HG03139 (cell line): ENCODE results near the gene MACROD2.
"Not testable (repeated sequence)": the region's sequence is repeated elsewhere in the genome, so short reads cannot be mapped to it uniquely, and the experiment has no call there.

Experiments used
- ATAC-seq: cut with Tn5 transposase; IDR thresholded peaks from one replicate; pipeline ENCODE4 v1.9.1; 2021; ENCODE audit not compliant: unreplicated experiment

MACROD2 gene

GRCh38 chr20:13995086-13995665 lies at the start of gene MACROD2:
Gene MACROD2 (plus strand): TSS chr20:13995516.
- peak; percentile 61 for ATAC-seq

DNA sequence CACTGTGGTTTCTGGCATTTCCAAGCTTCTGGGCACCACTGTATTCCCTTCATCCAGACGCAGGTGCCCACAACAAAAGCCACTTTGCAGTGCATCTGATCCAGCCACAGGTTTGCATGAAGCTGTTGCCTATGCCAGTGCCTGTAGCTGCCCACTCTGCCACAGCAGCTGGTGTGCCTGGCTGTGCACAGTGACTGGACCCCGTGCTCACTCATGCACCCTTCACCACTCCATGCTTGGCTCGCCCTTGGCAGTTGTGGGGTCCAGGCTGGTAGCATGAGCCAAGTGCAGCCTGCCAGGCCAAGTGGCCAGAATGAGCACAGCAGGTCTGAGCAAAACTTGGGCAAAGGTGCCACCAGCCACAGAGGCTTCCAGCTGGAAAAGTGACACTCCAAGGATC lies 47.6 kb upstream of the MACROD2 start:
- ATAC-seq = no peak

DNA sequence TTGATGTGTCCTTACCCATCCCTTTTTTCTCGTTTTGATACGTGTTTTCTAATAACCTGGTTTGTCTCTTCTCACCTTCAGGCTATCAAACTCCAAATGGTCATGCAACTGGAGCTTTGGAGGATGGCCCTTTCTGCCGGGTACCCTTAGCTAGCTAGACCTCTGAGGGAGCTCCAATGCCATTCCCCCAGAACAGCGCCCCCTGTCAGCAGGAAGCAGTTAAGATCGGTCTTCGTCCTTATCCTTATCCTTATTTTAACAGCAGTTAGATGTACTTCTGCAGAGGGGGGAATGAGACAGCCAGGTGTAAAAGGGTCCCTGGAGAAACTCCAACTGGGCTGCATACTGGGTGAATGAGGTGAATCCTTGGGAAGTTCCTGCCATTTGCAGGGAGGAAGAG lies 42.1 kb upstream of the MACROD2 start:
- no peak for ATAC-seq

DNA sequence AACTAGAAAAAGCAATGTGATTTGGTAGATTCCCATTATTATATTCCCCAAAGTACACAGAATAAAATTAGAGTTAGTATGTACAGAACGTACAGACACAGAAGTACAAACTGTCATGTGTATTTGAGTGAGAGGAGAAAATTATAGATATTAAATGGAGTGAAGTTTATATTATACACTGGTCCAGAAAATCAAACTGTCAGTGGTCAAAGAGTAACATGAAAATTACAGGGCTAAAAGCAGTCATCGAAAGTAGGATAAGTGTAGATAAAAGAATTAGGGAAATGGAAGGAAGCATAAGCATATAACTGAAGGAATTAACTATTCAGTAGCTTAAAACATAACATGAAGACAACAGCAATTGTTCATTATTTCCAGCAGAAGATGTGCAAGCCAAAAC lies 35.2 kb upstream of the MACROD2 start:
- ATAC-seq = no peak

- ATAC-seq = no peak
Observed at GRCh38 chr20:13960525-13960924, 34.8 kb upstream of the MACROD2 start.

DNA sequence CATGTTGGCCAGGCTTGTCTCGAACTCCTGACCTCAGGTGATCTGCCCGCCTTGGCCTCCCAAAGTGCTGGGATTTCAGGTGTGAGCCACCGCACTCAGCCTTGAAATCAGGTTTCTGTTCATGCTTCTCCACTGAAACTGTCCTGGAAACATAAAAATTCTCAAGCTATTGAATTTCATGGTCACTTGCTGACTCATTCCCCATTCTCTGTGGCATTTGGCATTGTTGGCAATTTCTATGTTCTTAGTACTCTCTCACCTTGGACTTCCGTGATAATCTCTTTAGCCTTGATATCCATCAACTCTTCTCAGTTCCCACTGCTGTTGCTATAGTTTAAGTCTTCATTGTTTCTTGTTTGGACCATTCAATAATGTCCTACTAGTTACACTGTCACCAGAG lies 11.1 kb upstream of the MACROD2 start:
- no peak for ATAC-seq

- ATAC-seq = no peak
Observed at GRCh38 chr20:13990465-13990864, 4.9 kb upstream of the MACROD2 start, which contains the start of gene SEL1L2. Gene SEL1L2 (minus strand): TSS chr20:13990614. CDS start chr20:13990534, 80 bp downstream.

- no peak for ATAC-seq
Observed at GRCh38 chr20:13991311-13991710, 4.0 kb upstream of the MACROD2 start.

DNA sequence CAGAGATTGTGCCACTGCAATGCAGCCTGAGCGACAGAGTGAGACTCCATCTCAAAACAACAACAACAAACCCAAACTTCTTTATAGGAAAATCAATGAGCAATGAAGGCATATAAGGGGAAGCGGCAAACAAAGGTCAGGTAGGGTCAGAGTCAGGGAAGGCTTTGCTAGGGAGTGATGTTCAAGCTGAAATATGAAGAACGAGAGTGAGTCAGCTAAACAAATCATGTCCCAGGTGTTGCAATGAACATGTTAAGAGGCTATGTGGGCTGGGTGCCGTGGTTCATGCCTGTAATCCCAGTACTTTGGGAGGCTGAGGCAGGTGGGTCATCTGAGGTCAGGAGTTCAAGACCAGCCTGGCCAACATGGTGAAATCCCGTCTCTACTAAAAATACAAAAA lies 3.4 kb upstream of the MACROD2 start:
- not testable (repeated sequence) for ATAC-seq

DNA sequence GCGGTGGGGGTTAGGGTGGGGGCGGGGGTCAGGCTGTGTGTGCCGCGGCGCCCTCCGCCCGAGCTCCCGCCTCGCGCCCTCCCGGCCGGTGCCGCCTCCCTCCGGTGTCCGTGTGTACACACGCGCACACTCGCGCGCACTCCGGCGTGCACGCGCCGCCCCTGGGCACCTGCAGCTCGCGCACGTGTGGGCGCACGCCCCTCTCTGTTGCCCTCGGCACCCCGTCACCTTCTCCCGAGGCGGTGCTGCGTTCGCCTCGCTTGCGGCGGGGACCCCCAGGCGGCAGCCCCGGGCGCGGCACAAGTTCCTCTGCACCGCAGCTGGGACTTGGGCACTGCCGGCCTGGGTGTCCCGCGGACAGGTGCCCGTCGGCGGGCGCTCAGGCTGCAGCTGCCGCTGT lies 525 bp downstream of the MACROD2 start:
- ATAC-seq = no peak

GRCh38 chr20:13996265-13996664 lies 949 bp downstream of the MACROD2 start:
- ATAC-seq = no peak

DNA sequence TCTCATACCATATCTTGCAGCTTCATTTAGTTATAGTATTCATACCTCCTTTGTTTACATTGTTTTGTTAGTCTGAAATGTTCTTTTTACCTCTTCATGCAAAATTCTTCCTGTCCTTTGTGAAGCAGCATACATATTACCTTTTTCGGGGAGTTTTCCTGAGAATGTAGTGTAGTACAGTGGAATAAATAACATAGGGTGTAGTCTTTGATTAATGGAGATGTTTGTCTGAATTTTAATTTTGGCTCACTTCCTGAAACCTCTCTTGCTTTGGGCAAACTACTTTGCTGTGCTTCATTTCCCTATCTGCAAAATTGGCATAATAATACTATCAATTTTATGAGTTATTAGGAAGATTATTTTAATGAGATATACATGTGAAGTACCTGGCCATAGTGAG lies 5.6 kb downstream of the MACROD2 start:
- ATAC-seq = no peak

DNA sequence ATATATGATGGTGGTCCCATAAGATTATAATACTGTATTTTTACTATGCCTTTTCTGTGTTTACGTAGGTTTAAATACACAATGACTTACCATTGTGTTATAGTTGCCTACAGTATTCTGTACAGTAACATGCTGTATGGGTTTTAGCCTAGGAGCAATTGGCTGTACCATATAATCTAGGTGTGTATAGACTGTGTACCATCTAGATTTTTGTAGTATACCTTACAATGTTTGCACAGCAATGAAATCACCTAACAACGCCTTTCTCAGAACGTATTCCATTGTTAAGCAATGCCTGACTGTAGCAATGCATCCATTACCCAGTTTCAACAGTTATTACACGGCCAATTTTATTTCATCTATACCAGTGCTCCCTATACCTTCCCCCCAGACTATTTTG lies 10.7 kb downstream of the MACROD2 start:
- ATAC-seq = no peak

DNA sequence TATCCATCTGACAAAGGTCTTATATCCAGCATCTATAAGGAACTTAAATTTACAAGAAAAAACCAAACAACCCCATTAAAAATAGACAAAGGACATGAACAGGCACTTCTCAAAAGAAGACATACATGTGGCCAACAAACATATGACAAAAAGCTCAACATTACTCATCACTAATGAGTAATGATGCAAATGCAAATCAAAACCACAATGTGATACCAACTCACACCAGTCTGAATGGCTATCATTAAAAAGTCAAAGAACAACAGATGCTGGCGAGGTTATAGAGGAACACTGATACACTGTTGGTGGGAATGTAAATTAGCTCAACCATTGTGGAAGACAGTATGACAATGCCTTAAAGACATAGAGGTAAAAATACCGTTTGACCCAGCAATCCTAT lies 13.9 kb downstream of the MACROD2 start:
- ATAC-seq = no peak

DNA sequence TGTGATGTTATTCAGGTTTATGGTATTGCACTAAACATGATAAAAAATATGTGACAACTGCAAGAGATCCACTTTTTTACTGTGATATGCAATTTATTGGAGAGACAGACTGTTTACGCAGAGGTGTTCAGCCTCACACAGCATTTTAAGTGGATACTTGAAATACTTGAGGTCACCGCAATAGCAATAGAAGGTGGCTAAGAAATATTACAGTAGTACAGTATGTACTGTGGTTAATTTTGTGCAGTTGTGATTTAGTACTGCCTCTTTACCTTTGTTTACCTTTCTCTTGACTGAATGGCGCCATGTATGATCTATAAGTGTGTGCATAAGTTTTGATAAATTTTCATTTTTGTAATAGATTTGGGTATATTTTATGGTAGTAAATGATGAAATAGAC lies 17.4 kb downstream of the MACROD2 start:
- no peak for ATAC-seq

GRCh38 chr20:14030991-14031390 lies 35.7 kb downstream of the MACROD2 start:
- ATAC-seq = no peak

GRCh38 chr20:14033310-14033709 lies 38.0 kb downstream of the MACROD2 start:
- ATAC-seq = no peak

DNA sequence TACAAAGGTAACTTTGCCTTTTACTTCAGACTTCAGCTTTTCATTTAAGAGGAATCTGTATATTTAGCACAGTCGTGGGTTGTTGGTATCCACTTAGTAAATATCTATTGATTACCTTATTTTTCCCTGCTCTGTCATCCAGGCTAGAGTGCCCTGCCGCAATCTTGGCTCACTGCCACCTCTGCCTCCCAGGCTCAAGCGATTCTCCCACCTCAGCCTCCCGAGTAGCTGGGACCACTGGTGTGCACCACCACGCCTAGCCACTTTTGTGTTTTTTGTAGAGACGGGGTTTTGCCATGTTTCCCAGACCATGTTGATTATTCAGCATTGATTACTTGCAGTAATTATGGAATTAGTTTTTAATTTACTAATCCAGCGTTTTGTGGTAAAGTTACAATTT lies 41.3 kb downstream of the MACROD2 start:
- no peak for ATAC-seq

DNA sequence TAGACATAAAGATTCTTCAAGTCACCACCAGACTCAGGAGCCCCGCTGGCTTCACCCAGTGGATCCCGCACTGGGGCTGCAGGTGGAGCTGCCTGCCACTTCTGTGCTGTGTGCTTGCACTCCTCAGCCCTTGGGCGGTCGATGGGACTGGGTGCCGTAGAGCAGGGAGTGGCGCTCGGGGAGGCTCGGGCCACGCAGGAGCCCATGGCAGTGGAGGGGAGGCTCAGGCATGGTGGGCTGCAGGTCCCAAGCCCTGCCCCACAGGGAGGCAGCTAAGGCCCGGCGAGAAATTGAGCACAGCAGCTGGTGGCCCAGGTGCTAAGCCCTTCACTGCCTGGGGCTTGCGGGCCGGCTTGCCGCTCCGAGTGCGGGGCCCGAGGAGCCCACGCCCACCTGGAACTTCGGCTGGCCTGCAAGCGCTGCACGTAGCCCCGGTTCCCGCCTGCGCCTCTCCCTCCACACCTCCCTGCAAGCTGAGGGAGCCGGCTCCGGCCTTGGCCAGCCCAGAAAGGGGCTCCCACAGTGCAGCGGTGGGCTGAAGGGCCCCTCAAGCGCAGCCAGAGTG lies 49.5 kb downstream of the MACROD2 start:
- not testable (repeated sequence) for ATAC-seq

DNA sequence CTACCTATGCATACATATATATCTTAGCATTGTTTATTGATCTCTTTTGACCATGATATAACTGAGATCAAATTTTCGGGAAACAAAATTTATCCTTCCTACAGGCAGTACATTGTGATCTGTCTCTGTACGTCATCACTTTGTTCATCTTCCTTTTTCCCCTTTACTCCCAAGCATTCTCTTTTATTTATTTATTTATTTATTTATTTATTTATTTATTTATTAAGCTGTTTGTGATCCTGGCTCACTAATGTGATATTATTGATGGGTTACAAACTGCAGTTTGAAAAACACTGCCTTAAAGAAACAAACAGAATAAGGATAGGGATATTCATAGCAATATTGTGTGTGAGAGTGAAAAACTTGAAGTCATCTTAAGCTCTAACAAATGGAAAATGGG lies 51.2 kb downstream of the MACROD2 start:
- no peak for ATAC-seq

GRCh38 chr20:14049111-14049510 lies 53.8 kb downstream of the MACROD2 start:
- peak; percentile 62 for ATAC-seq

DNA sequence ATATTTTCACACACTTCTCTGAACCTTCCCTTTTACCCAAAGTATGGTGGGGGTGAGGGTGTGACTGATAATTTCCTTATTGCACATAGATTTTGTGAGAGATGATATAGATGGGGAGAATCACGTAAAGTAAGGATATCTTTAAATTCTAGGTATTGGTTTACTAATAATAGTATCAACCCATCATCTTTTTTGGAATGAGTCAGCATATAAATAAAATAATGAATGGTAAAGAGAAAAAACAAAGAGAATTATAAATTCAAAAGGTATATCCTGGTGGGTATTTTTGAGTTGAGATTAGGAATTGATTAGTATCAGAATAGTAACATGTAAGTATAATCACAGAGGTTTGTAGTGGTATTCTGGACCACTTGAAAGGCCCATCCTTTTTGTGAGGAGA lies 56.1 kb downstream of the MACROD2 start:
- no peak for ATAC-seq

DNA sequence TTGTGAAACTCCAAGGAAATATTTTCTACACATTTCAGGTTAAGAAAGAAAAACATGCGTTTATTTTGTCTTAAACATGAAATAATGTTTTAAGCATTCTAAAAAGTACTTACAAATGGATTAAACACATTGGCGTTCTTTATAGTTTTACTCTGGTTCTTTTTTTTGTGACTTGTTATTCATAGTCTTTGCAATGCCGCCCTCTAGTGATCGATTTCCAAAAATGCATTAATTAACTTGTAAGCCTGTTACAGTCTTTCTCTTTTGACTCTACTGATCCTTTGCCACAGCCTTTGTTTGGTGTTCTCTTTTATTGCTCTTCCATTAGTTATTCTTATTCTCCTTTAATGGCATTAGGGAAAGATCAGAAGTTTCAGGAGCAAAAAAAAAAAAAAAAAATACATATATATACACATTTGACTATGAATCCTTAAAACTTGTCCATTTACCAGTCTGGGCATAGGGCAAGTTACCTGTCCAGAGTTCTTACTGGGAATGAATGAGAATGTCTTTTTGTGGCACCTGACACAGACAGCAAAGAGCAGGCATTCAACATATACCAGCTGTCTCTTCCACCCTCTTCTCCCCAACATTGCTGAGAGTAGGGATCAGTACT lies 59.9 kb downstream of the MACROD2 start:
- no peak for ATAC-seq
